GM18508 (cell line): ENCODE data around the gene OOSP3.

ENCODE experiments used
- ATAC-seq: cut with Tn5 transposase; IDR thresholded peaks from one replicate; pipeline ENCODE4 v1.9.1; 2021; ENCODE audit warnings: moderate number of reproducible peaks; ENCODE audit not compliant: insufficient read depth, unreplicated experiment

OOSP3 gene

GRCh38 chr11:59943997-59944714, 65.6 kb downstream of the OOSP3 start:
- ATAC-seq: no peak

- ATAC-seq: no peak
These were observed 66.1 kb downstream of the OOSP3 start for GRCh38 chr11:59944720-59945119.
